ENCODE data around the gene LRRC3.

DNA sequence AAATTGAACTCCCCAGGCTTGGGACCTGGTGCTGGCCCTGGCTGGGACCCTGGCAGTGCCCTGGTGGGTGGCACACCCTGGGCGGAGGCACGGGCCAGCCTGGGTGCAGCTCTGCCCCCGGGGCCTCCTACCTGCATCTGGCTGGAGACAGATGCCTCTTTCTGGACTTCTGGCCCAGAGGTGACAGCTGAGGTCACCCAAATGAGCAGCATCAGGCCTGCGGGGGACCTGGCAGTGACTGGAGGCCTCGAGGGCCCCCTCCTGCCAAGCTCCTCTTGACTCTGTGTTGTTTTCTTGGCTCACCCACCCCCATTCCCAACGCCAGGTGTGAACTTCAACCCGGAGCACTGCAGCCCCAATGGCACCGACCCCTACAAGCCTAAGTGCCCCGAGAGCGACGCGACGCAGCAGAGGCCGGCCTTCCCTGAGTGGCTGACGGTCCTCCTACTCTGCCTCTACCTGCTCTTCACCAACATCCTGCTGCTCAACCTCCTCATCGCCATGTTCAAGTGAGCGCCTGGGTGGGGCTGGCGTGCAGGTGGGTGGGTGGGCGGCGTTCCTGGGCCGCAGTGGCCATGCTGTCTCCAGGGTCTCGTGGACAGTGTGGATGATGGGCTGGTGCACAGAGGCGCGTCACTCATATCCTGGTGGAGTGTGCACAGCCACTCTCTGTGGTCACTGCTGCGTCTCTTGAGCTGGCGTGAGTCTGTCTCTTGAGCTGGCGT lies 41.6 kb upstream of the LRRC3 start:
- TF ChIP-seq MXD4 (CRISPR knock-in tag; IDR thresholded peaks at IDR 0.05; ENCODE audit: borderline replicate concordance) (no peak), FOXP4 (CRISPR knock-in tag; IDR thresholded peaks at IDR 0.05) (no peak), RORB (CRISPR knock-in tag; IDR thresholded peaks at IDR 0.05) (no peak), IRF2 (CRISPR knock-in tag; IDR thresholded peaks at IDR 0.05; ENCODE audit: borderline replicate concordance, low read depth) (no peak), NR2C2 (CRISPR knock-in tag; IDR thresholded peaks at IDR 0.05) (no peak), ETV6 (CRISPR knock-in tag; IDR thresholded peaks at IDR 0.05) (no peak), EMX1 (CRISPR knock-in tag; IDR thresholded peaks at IDR 0.05) (no peak)
- TF ChIP-seq, protein P1, sequence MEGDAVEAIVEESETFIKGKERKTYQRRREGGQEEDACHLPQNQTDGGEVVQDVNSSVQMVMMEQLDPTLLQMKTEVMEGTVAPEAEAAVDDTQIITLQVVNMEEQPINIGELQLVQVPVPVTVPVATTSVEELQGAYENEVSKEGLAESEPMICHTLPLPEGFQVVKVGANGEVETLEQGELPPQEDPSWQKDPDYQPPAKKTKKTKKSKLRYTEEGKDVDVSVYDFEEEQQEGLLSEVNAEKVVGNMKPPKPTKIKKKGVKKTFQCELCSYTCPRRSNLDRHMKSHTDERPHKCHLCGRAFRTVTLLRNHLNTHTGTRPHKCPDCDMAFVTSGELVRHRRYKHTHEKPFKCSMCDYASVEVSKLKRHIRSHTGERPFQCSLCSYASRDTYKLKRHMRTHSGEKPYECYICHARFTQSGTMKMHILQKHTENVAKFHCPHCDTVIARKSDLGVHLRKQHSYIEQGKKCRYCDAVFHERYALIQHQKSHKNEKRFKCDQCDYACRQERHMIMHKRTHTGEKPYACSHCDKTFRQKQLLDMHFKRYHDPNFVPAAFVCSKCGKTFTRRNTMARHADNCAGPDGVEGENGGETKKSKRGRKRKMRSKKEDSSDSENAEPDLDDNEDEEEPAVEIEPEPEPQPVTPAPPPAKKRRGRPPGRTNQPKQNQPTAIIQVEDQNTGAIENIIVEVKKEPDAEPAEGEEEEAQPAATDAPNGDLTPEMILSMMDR (IDR thresholded peaks at IDR 0.05): no peak
- TF ChIP-seq, protein P2, sequence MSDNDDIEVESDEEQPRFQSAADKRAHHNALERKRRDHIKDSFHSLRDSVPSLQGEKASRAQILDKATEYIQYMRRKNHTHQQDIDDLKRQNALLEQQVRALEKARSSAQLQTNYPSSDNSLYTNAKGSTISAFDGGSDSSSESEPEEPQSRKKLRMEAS (CRISPR knock-in tag; IDR thresholded peaks at IDR 0.05): no peak
- TF ChIP-seq, protein P3, sequence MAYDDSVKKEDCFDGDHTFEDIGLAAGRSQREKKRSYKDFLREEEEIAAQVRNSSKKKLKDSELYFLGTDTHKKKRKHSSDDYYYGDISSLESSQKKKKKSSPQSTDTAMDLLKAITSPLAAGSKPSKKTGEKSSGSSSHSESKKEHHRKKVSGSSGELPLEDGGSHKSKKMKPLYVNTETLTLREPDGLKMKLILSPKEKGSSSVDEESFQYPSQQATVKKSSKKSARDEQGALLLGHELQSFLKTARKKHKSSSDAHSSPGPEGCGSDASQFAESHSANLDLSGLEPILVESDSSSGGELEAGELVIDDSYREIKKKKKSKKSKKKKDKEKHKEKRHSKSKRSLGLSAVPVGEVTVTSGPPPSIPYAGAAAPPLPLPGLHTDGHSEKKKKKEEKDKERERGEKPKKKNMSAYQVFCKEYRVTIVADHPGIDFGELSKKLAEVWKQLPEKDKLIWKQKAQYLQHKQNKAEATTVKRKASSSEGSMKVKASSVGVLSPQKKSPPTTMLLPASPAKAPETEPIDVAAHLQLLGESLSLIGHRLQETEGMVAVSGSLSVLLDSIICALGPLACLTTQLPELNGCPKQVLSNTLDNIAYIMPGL (CRISPR knock-in tag; IDR thresholded peaks at IDR 0.05): no peak
- TF ChIP-seq, protein P4, sequence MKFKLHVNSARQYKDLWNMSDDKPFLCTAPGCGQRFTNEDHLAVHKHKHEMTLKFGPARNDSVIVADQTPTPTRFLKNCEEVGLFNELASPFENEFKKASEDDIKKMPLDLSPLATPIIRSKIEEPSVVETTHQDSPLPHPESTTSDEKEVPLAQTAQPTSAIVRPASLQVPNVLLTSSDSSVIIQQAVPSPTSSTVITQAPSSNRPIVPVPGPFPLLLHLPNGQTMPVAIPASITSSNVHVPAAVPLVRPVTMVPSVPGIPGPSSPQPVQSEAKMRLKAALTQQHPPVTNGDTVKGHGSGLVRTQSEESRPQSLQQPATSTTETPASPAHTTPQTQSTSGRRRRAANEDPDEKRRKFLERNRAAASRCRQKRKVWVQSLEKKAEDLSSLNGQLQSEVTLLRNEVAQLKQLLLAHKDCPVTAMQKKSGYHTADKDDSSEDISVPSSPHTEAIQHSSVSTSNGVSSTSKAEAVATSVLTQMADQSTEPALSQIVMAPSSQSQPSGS (CRISPR knock-in tag; IDR thresholded peaks at IDR 0.05; ENCODE audit: borderline replicate concordance, low read depth): no peak
